K562 (cell line): ENCODE measurements around the gene ZNF607. TPM values are rescaled to one million over a fixed set of nuclear protein-coding genes. Genes with fewer than 3 reads are reported as not detected.

ENCODE experiments used
- ARNT ChIP-seq, 2 experiments: fragments of 450-650 bp; IDR thresholded peaks; 2 replicates each; pipeline ENCODE4 v1.6.1; 2016; ENCODE audit warnings: mild to moderate bottlenecking in 1 of 2
- BRF1 ChIP-seq: IDR thresholded peaks from 3 replicates; pipeline ENCODE4 v1.6.1; 2011; ENCODE audit warnings: borderline replicate concordance, mild to moderate bottlenecking; ENCODE audit not compliant: insufficient read length; ENCODE audit errors: extremely low read depth
- CBFA2T3 ChIP-seq: fragments of 450-650 bp; IDR thresholded peaks from 2 replicates; pipeline ENCODE4 v1.6.1; 2017
- CBFB ChIP-seq: sonication (generic); formaldehyde crosslinking; IDR thresholded peaks from 2 replicates; pipeline ENCODE4 v1.4.0; 2020; ENCODE audit warnings: mild to moderate bottlenecking, missing genetic modification reagents
- CBX2 ChIP-seq: fragments of 200-600 bp; sonication (generic); IDR thresholded peaks from one replicate; pipeline ENCODE4 v1.6.1; 2012; ENCODE audit warnings: mild to moderate bottlenecking, low read length, inconsistent platforms; ENCODE audit not compliant: insufficient read depth, poor library complexity, severe bottlenecking
- DACH1 ChIP-seq: fragments of 450-650 bp; IDR thresholded peaks from 2 replicates; pipeline ENCODE4 v1.6.1; 2018; ENCODE audit not compliant: partially characterized antibody
- DIDO1 ChIP-seq: fragments of 450-650 bp; IDR thresholded peaks from 2 replicates; pipeline ENCODE4 v1.6.1; 2016; ENCODE audit warnings: low read depth, missing biosample characterization, missing genetic modification characterization
- E2F5 ChIP-seq: sonication (generic); formaldehyde crosslinking; IDR thresholded peaks from 2 replicates; pipeline ENCODE4 v1.8.0; 2022; ENCODE audit warnings: mild to moderate bottlenecking, missing genetic modification reagents
- EP400 ChIP-seq: fragments of 450-650 bp; IDR thresholded peaks from 2 replicates; pipeline ENCODE4 v1.6.1; 2017; ENCODE audit warnings: antibody characterized with exemption, mild to moderate bottlenecking, moderate library complexity
- EZH2 ChIP-seq: IDR thresholded peaks from 2 replicates; pipeline ENCODE4 v1.6.1; 2012; ENCODE audit warnings: low read depth, mild to moderate bottlenecking, inconsistent platforms, low read length, borderline replicate concordance
- HNRNPLL ChIP-seq: fragments of 200-400 bp; formaldehyde crosslinking; IDR thresholded peaks from 2 replicates; pipeline ENCODE4 v1.6.1; 2017; ENCODE audit warnings: low read length, low read depth, mild to moderate bottlenecking; ENCODE audit not compliant: poor library complexity, severe bottlenecking
- KDM5B ChIP-seq: fragments of 200-600 bp; sonication (generic); IDR thresholded peaks from 2 replicates; pipeline ENCODE4 v1.6.1; 2012; ENCODE audit warnings: low read depth, mild to moderate bottlenecking, moderate library complexity, low read length, control low read depth, inconsistent platforms; ENCODE audit not compliant: insufficient replicate concordance
- MCM7 ChIP-seq, 2 experiments: fragments of 450-650 bp; IDR thresholded peaks; 2 replicates each; pipeline ENCODE4 v1.6.1; 2016 to 2018
- MEF2A ChIP-seq: IDR thresholded peaks from 2 replicates; pipeline ENCODE4 v1.6.1; 2011; ENCODE audit warnings: low read depth, mild to moderate bottlenecking, low read length, moderate library complexity; ENCODE audit not compliant: control insufficient read depth
- NFATC3 ChIP-seq: fragments of 450-650 bp; IDR thresholded peaks from 2 replicates; pipeline ENCODE4 v1.6.1; 2017; ENCODE audit warnings: mild to moderate bottlenecking
- NR1H2 ChIP-seq: sonication (generic); formaldehyde crosslinking; IDR thresholded peaks from 2 replicates; pipeline ENCODE4 v1.4.0; 2020; ENCODE audit warnings: mild to moderate bottlenecking, missing genetic modification reagents
- NUFIP1 ChIP-seq: fragments of 450-650 bp; IDR thresholded peaks from 2 replicates; pipeline ENCODE4 v1.6.1; 2018; ENCODE audit not compliant: partially characterized antibody
- PHF20 ChIP-seq: fragments of 450-650 bp; IDR thresholded peaks from 2 replicates; pipeline ENCODE4 v1.6.1; 2018; ENCODE audit not compliant: partially characterized antibody
- POLR2AphosphoS2 ChIP-seq: IDR thresholded peaks from 2 replicates; pipeline ENCODE4 v1.6.1; 2012; ENCODE audit warnings: low read length, improper control_type of control experiment
- SMAD1 ChIP-seq: fragments of 150-350 bp; IDR thresholded peaks from 2 replicates; pipeline ENCODE4 v1.6.1; 2014; ENCODE audit warnings: low read length, low read depth; ENCODE audit not compliant: partially characterized antibody
- SMAD4 ChIP-seq: fragments of 250-450 bp; sonication (Bioruptor Pico); conservative IDR thresholded peaks from 2 replicates; pipeline ENCODE4 v1.8.0; 2021; ENCODE audit warnings: inconsistent platforms, mild to moderate bottlenecking, moderate library complexity
- SNIP1 ChIP-seq: fragments of 450-650 bp; IDR thresholded peaks from 2 replicates; pipeline ENCODE4 v1.7.1; 2017; ENCODE audit warnings: low read depth, mild to moderate bottlenecking
- STAT5B ChIP-seq: fragments of 250-450 bp; sonication (Bioruptor Pico); IDR thresholded peaks from 2 replicates; pipeline ENCODE4 v1.8.0; 2021; ENCODE audit warnings: mild to moderate bottlenecking, inconsistent platforms
- U2AF2 ChIP-seq: fragments of 200-400 bp; formaldehyde crosslinking; optimal IDR thresholded peaks from 2 replicates; pipeline ENCODE3; 2017; ENCODE audit warnings: low read depth, mild to moderate bottlenecking, low read length
- USF2 ChIP-seq: sonication (generic); formaldehyde crosslinking; IDR thresholded peaks from 2 replicates; pipeline ENCODE4 v1.5.0; 2020; ENCODE audit warnings: missing genetic modification reagents
- YY1 ChIP-seq, 3 experiments: IDR thresholded peaks; 2 replicates each; pipeline ENCODE4 v1.6.1; 2011; ENCODE audit warnings: low read length in 2 of 3, mild to moderate bottlenecking in 2 of 3, moderate library complexity in 2 of 3, borderline replicate concordance in 1 of 3, control low read depth in 1 of 3, low read depth in 1 of 3; ENCODE audit not compliant: insufficient read depth in 3 of 3, insufficient replicate concordance in 2 of 3, control insufficient read depth in 1 of 3, insufficient read length in 1 of 3; ENCODE audit errors: extremely low read depth in 1 of 3
- ZC3H11A ChIP-seq: IDR thresholded peaks from 2 replicates; pipeline ENCODE4 v1.6.1; 2012; ENCODE audit warnings: low read depth, low read length, improper control_type of control experiment
- ZNF146 ChIP-seq: IDR thresholded peaks from one replicate; pipeline ENCODE4 v1.6.1; 2018; ENCODE audit warnings: missing compliant biosample characterization; ENCODE audit not compliant: unreplicated experiment
- ZNF24 ChIP-seq: fragments of 450-650 bp; IDR thresholded peaks from 2 replicates; pipeline ENCODE4 v1.6.1; 2016
- ZNF3 ChIP-seq: fragments of 250-450 bp; sonication (Bioruptor Pico); IDR thresholded peaks from 2 replicates; pipeline ENCODE4 v1.5.0; 2021; ENCODE audit warnings: mild to moderate bottlenecking, moderate library complexity
- ZNF77 ChIP-seq: fragments of 250-450 bp; sonication (Bioruptor Pico); IDR thresholded peaks from 2 replicates; pipeline ENCODE4 v1.5.0; 2020
- polyA plus RNA-seq, 8 experiments: library from polyadenylated mRNA; depleted of rRNA in 4 of 8; stranded (reverse) in 5 of 8; unstranded in 3 of 8; fragments of >200 nt; fragmentation: Nextera tagmentation in 2 of 8; fragmentation: Illumina TruSeq in 1 of 8; extraction: Ambion mirVana in 2 of 8; extraction: Trizol in 1 of 8; gene quantifications; 2 replicates each; pipeline versions ENCODE4 v1.2.1 to v1.2.3, GENCODE V29; 2011 to 2014; ENCODE audit warnings: inconsistent platforms in 1 of 8, missing spikeins in 1 of 8
- total RNA-seq, 7 experiments: library from RNA; depleted of rRNA in 6 of 7; stranded (reverse); fragments of >200 nt in 6 of 7; fragmentation: Illumina TruSeq in 2 of 7; extraction: Trizol in 2 of 7; gene quantifications; 2 replicates each; pipeline versions ENCODE4 v1.2.1 to v1.2.3, GENCODE V29; 2011 to 2021; ENCODE audit warnings: low replicate concordance in 1 of 7

Gene ZNF607
- total and polyA plus RNA-seq, 9 of the 15 experiments (the other 6 are each of a cell fraction or from before 2014, with no cell fraction given), result 0.65 to 5.1 (median 3.6) TPM

GRCh38 chr19:37719111-37719926, at the start of gene ZNF607 (continued):
- no peak for TF ChIP-seq SMAD4 (CRISPR knock-in tag)
- no peak for TF ChIP-seq STAT5B (CRISPR knock-in tag)
- no peak for TF ChIP-seq CBFB (CRISPR knock-in tag)
- TF ChIP-seq NUFIP1, result no peak
- TF ChIP-seq ZNF24, result no peak
- no peak for TF ChIP-seq POLR2AphosphoS2
- no peak for TF ChIP-seq U2AF2
- no peak for TF ChIP-seq CBX2
- TF ChIP-seq EZH2, result no peak
- no peak for TF ChIP-seq NR1H2 (CRISPR knock-in tag)
- no peak for TF ChIP-seq USF2 (CRISPR knock-in tag)
- TF ChIP-seq EP400, result peak; percentile 72
- TF ChIP-seq DIDO1, result no peak
- TF ChIP-seq NFATC3, result no peak
- no peak for TF ChIP-seq DACH1
- TF ChIP-seq BRF1, result no peak
- TF ChIP-seq ZNF146 (CRISPR knock-in tag), result no peak
- no peak for TF ChIP-seq SNIP1
- no peak for TF ChIP-seq MCM7 (IDR thresholded peaks at IDR 0.05)
- TF ChIP-seq KDM5B, result no peak
- no peak for TF ChIP-seq CBFA2T3
- no peak for TF ChIP-seq SMAD1
- TF ChIP-seq ZC3H11A, result no peak
- TF ChIP-seq MEF2A, result no peak
- TF ChIP-seq PHF20, result no peak
- peak in 1 of 3 experiments; percentile 16 for TF ChIP-seq YY1 (IDR thresholded peaks at IDR 0.05; ENCODE audit: borderline replicate concordance in 1 of 3, control insufficient read depth in 1 of 3, extremely low read depth in 1 of 3, insufficient read depth in 3 of 3, insufficient read length in 1 of 3, insufficient replicate concordance in 2 of 3, low read depth in 1 of 3, low read length in 2 of 3)
- peak; percentile 76 for TF ChIP-seq HNRNPLL
- no peak for TF ChIP-seq E2F5 (CRISPR knock-in tag)
- TF ChIP-seq ZNF77 (CRISPR knock-in tag), result no peak
- TF ChIP-seq ARNT (IDR thresholded peaks at IDR 0.05), result no peak
- no peak for TF ChIP-seq ZNF3
